HepG2 (cell line): ENCODE data around the gene F7.

ENCODE experiments used
- JUN ChIP-seq: sonication (generic); formaldehyde crosslinking; IDR thresholded peaks from 2 replicates; pipeline ENCODE4 v1.4.0; 2020; ENCODE audit warnings: mild to moderate bottlenecking, missing genetic modification reagents
- KDM5B ChIP-seq: sonication (generic); formaldehyde crosslinking; IDR thresholded peaks from 2 replicates; pipeline ENCODE4 v1.4.0; 2020; ENCODE audit warnings: missing genetic modification reagents, mild to moderate bottlenecking, borderline replicate concordance
- PHF8 ChIP-seq: sonication (generic); formaldehyde crosslinking; IDR thresholded peaks from 2 replicates; pipeline ENCODE4 v1.5.0; 2020; ENCODE audit warnings: missing genetic modification reagents
- TF ChIP-seq, protein P1 (sequence below): sonication (generic); formaldehyde crosslinking; IDR thresholded peaks from 2 replicates; pipeline ENCODE4 v1.4.0; 2020; ENCODE audit warnings: missing genetic modification reagents

DNA sequence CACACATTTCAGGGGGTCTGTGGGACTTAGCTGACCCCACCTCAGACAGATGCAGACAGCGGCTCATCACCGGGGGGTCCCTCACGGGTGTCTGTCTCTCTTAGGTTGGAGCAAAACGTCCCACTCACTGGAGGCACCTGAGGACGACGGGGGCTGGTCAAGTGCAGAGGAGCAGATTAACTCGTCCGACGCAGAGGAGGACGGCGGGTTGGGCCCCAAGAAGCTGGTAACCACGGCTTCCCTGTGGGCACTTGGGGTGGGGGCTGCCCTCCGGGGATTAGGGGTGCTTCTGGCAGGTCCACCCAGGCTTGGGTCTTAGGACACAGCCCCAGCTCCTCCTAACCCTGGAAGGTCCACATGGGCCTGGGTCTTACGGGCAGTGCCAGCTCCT is 11.2 kb upstream of the F7 start:
- TF ChIP-seq, protein P1, sequence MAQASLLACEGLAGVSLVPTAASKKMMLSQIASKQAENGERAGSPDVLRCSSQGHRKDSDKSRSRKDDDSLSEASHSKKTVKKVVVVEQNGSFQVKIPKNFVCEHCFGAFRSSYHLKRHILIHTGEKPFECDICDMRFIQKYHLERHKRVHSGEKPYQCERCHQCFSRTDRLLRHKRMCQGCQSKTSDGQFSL: no peak
- TF ChIP-seq PHF8: no peak
- no peak for TF ChIP-seq JUN
- no peak for TF ChIP-seq KDM5B
